Natural killer cell (primary cell): ENCODE data around the gene LSAMP. TPM values are rescaled to one million over a fixed set of nuclear protein-coding genes. Genes with fewer than 3 reads are reported as not detected.

Experiments
- ATAC-seq, 3 donors: fragments of 150-1000 bp in 2 of 3; fragments of 200-7000 bp in 1 of 3; cut with Tn5 transposase; 1 replicate in 1 of 3; 2 replicates in 2 of 3; pipeline ENCODE4 v1.10.0; 2021; ENCODE audit warnings: mild to moderate bottlenecking in 2 of 3, moderate library complexity in 2 of 3
- DNase-seq, 2 donors: peaks; one replicate each; pipeline versions ENCODE4 v3.0.0 to v3.0.0-alpha.2; 2013 to 2021; ENCODE audit warnings: mixed read lengths in 1 of 2
- H3K27ac ChIP-seq: one replicate; pipeline ENCODE4 v1.5.1; 2013; ENCODE audit warnings: mild to moderate bottlenecking, low read length
- H3K27me3 ChIP-seq: one replicate; pipeline ENCODE4 v1.6.1; 2013; ENCODE audit warnings: low read length; ENCODE audit not compliant: control insufficient read depth, insufficient read depth
- H3K36me3 ChIP-seq: one replicate; pipeline ENCODE4 v1.6.1; 2013; ENCODE audit warnings: low read length; ENCODE audit not compliant: control insufficient read depth, insufficient read depth
- H3K4me1 ChIP-seq: one replicate; pipeline ENCODE4 v1.6.1; 2013; ENCODE audit warnings: low read length; ENCODE audit not compliant: control insufficient read depth, insufficient read depth
- H3K4me3 ChIP-seq: one replicate; pipeline ENCODE4 v1.5.1; 2013; ENCODE audit warnings: low read length
- H3K9me3 ChIP-seq: one replicate; pipeline ENCODE4 v1.6.1; 2013; ENCODE audit warnings: low read length; ENCODE audit not compliant: control insufficient read depth, insufficient read depth
- H3K27ac Mint-ChIP-seq, 2 donors: one replicate each; pipeline ENCODE4 v1.8.0; 2022; ENCODE audit warnings: mild to moderate bottlenecking in 2 of 2, mixed read lengths in 2 of 2, moderate library complexity in 1 of 2
- H3K27me3 Mint-ChIP-seq, 2 donors: one replicate each; pipeline ENCODE4 v1.8.0; 2022; ENCODE audit warnings: low read depth in 2 of 2, mixed read lengths in 2 of 2
- H3K36me3 Mint-ChIP-seq: one replicate; pipeline ENCODE4 v1.8.0; 2022; ENCODE audit warnings: mixed read lengths
- H3K4me1 Mint-ChIP-seq, 2 donors: one replicate each; pipeline ENCODE4 v1.8.0; 2022; ENCODE audit warnings: mixed read lengths in 2 of 2
- H3K4me3 Mint-ChIP-seq: one replicate; pipeline ENCODE4 v1.8.0; 2022; ENCODE audit warnings: mild to moderate bottlenecking, moderate library complexity, mixed read lengths
- H3K9me3 Mint-ChIP-seq, 2 donors: one replicate each; pipeline ENCODE4 v1.8.0; 2022; ENCODE audit warnings: mixed read lengths in 2 of 2
- WGBS: methylation state at CpG from one replicate; pipeline ENCODE4 v1.1.7; 2013; ENCODE audit warnings: missing lambda C conversion rate; ENCODE audit not compliant: insufficient coverage; 5-methylcytosine and 5-hydroxymethylcytosine counted together
- intact Hi-C: fragments of 100-400 bp; cut with micrococcal nuclease; formaldehyde crosslinking; loops from one replicate; pipeline ENCODE4 v1.14.2; 2022
- total RNA-seq, 4 donors: library from RNA; stranded (reverse); fragments of 120-200 nt in 1 of 4; gene quantifications; one replicate each; pipeline versions ENCODE4 v1.2.3 to v1.2.4, GENCODE V29; 2013 to 2022
- TF ChIP-seq, protein P1 (sequence below): fragments of 200-600 bp; IDR thresholded peaks from one replicate; pipeline ENCODE4 v1.8.0; 2022; ENCODE audit warnings: antibody characterized with exemption

The LSAMP gene
- total RNA-seq, 3 donors from 2014 or later (not counting 1 experiment from before 2014, with no cell fraction given): not detected

DNA sequence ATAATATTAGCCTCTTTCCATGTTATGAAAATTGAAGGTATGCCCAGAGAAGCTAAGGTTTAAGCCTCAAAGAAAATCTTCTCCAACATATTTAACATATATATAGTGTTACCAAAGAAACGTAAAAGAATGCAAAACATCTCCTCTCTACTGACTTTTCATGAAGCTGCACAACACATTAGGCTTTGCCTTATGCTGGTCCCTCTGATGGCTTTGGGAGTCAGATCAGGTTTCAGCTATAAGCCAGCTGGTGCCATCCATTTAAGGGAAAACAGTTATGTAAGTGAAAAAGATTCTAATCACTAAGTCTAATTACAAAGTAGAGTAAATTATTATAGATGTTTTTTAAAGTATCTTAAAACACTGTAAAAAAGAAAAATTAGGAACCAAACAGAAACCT lies 410.5 kb downstream of the LSAMP start:
- no peaks in the 10 kb centered on the region for H3K27me3 ChIP-seq
- no peaks in the 10 kb centered on the region for H3K27me3 Mint-ChIP-seq
- H3K4me1 Mint-ChIP-seq: no peaks in the 10 kb centered on the region
- no peaks in the 10 kb centered on the region for H3K36me3 Mint-ChIP-seq
- TF ChIP-seq, protein P1, sequence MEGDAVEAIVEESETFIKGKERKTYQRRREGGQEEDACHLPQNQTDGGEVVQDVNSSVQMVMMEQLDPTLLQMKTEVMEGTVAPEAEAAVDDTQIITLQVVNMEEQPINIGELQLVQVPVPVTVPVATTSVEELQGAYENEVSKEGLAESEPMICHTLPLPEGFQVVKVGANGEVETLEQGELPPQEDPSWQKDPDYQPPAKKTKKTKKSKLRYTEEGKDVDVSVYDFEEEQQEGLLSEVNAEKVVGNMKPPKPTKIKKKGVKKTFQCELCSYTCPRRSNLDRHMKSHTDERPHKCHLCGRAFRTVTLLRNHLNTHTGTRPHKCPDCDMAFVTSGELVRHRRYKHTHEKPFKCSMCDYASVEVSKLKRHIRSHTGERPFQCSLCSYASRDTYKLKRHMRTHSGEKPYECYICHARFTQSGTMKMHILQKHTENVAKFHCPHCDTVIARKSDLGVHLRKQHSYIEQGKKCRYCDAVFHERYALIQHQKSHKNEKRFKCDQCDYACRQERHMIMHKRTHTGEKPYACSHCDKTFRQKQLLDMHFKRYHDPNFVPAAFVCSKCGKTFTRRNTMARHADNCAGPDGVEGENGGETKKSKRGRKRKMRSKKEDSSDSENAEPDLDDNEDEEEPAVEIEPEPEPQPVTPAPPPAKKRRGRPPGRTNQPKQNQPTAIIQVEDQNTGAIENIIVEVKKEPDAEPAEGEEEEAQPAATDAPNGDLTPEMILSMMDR: no peak
- H3K9me3 ChIP-seq: no peaks in the 10 kb centered on the region
- H3K4me1 ChIP-seq: no peaks in the 10 kb centered on the region
- intact Hi-C loops: no loop called here
- ATAC-seq: no peak
- H3K27ac Mint-ChIP-seq: no peak overlapping the region
- 80% methylated on average over 1 of the region's 1 CpG for WGBS
- H3K4me3 ChIP-seq: no peak overlapping the region
- H3K9me3 Mint-ChIP-seq: peaks cover under 1 to 5% of the 10 kb centered on the region in 2 donors
- DNase-seq: no peak
- no peak overlapping the region for H3K4me3 Mint-ChIP-seq
- no peak overlapping the region for H3K27ac ChIP-seq
- H3K36me3 ChIP-seq: no peaks in the 10 kb centered on the region

DNA sequence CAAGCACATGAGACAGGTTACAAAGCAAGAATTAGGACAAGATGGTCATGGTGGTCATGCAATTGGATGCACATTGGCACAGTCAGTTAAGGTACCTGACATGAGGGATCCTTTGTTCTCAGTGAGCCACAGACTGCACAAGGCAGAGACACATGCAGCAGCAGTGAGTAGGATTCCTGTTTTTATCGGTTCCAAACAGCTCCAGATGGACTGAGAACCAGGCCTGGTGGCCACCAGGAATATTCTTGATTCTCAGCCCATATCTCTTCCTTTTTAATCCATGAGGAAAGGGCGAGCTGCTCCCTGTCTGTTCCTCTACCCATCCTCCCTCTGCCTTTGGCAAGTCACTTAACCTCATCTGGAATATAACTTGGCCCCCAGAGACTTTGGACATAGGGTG lies 411.2 kb downstream of the LSAMP start:
- H3K36me3 ChIP-seq: no peaks in the 10 kb centered on the region
- H3K27ac ChIP-seq: no peak overlapping the region
- no peaks in the 10 kb centered on the region for H3K4me1 Mint-ChIP-seq
- no peaks in the 10 kb centered on the region for H3K9me3 ChIP-seq
- WGBS: 86% methylated on average over 2 of the region's 2 CpGs
- ATAC-seq (no peak), DNase-seq (no peak)
- H3K36me3 Mint-ChIP-seq: no peaks in the 10 kb centered on the region
- TF ChIP-seq, protein P1: no peak
- no peak overlapping the region for H3K4me3 ChIP-seq
- H3K4me3 Mint-ChIP-seq: no peak overlapping the region
- no peak overlapping the region for H3K27ac Mint-ChIP-seq
- H3K27me3 ChIP-seq: no peaks in the 10 kb centered on the region
- intact Hi-C loops: no loop called here
- H3K27me3 Mint-ChIP-seq: no peaks in the 10 kb centered on the region
- no peaks in the 10 kb centered on the region for H3K4me1 ChIP-seq
- peaks cover 0 to 5% of the 10 kb centered on the region in 2 donors for H3K9me3 Mint-ChIP-seq

DNA sequence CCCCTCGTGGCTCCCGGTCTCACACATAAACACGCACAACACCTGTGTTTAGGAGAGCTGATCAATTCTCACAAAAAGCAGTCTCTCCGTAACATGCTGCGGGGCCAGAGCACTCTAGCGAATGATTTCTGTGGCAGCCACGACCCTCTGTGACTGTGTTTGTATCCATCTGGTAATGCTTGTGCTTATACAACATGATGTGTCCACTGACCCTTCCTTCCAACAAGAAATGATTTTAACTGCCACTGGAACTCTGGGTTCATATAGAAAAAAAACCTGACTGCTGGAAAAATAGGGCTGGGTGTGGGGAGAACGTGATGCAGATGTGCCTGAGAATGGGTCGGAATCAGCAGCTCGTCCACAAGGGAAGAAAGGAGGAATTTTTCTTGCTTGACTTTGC lies 411.8 kb downstream of the LSAMP start:
- Mint-ChIP-seq H3K36me3 (no peaks in the 10 kb centered on the region), H3K4me3 (no peak overlapping the region), H3K27ac (no peak overlapping the region), H3K9me3 (peaks cover 0 to 5% of the 10 kb centered on the region in 2 donors), H3K4me1 (no peaks in the 10 kb centered on the region), H3K27me3 (no peaks in the 10 kb centered on the region)
- Histone ChIP-seq H3K4me1 (no peaks in the 10 kb centered on the region), H3K9me3 (no peaks in the 10 kb centered on the region), H3K36me3 (no peaks in the 10 kb centered on the region), H3K4me3 (no peak overlapping the region), H3K27me3 (no peaks in the 10 kb centered on the region), H3K27ac (no peak overlapping the region)
- 94% methylated on average over 10 of the region's 10 CpGs for WGBS
- ATAC-seq (no peak), DNase-seq (no peak)
- TF ChIP-seq, protein P1: no peak
- intact Hi-C loops: no loop called here

DNA sequence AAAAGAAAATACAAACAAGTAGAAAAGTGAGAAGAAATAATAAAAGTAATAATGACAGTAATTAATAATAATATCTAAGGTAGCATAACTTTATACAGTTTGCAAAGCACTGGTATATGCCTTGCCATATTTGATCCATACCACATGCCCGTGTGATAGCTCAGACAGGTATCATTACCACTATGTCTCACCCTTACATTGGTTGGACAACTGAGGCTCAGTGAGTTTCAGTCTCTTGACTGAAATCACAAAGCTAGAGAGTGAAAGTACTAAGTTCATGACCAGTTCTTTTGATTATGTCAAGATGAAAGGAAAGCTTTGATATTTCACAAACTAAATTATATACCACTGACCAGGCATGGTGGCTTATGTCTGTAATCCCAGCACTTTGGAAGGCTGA lies 413.1 kb downstream of the LSAMP start:
- ATAC-seq (no peak), DNase-seq (no peak)
- TF ChIP-seq, protein P1: no peak
- H3K36me3 Mint-ChIP-seq: no peaks in the 10 kb centered on the region
- H3K4me3 Mint-ChIP-seq: no peak overlapping the region
- Histone ChIP-seq H3K27ac (no peak overlapping the region), H3K4me1 (no peaks in the 10 kb centered on the region), H3K27me3 (no peaks in the 10 kb centered on the region), H3K9me3 (no peaks in the 10 kb centered on the region), H3K4me3 (no peak overlapping the region), H3K36me3 (no peaks in the 10 kb centered on the region)
- WGBS: 73% methylated on average over 1 of the region's 1 CpG
- H3K9me3 Mint-ChIP-seq: peaks cover 0 to 5% of the 10 kb centered on the region in 2 donors
- H3K27ac Mint-ChIP-seq: no peak overlapping the region
- intact Hi-C loops: no loop called here
- no peaks in the 10 kb centered on the region for H3K4me1 Mint-ChIP-seq
- no peaks in the 10 kb centered on the region for H3K27me3 Mint-ChIP-seq
